Measurements from ENCODE around the gene MAP3K2.

Gene MAP3K2

DNA sequence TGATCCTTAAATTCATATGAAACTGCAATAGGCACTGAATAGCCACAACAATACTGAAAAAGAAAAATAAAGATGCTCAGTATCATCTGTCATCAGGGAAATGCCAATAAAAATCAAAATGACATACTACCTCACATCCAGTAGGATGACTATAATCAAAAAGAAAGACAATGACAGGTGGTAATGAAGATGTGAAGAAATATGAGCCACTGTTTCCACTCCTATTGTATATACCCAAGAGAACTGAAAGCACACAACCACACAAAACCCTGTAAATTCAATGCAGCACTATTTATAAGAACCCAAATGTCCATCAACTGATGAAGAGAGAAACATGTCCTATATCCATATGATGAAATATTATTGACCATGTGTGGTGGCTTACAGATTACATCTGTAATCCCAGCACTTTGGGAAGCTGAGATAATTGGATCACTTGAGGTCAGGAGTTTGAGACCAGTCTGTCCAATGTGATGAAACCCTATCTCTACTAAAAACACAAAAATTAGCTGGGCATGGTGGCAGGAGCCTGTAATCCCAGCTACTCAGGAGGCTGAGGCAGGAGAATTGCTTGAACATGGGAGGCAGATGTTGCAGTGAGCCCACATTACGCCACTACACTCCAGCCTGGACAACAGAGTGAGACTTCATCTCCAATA lies 39.9 kb downstream of the MAP3K2 start:
- FAIRE-seq = no peak

DNA sequence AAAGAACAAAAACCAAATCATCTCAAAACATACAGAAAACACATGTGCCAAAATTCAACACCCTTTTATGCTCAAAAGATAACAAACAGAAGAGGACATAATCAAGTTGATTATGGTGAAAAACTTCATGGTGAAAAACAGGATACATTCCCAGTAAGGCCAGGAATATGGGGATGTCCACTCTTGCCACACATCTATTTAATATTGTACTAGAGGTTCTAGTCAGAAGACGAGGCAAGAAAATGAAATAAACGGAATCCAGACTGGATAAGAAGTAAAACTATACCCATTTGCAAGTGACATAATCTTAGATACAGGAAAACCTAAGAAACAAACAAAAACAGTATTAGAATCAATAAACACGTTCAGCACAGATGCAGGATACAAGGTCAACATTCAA lies 40.8 kb downstream of the MAP3K2 start:
- FAIRE-seq = no peak

- no peak for FAIRE-seq
Observed at GRCh38 chr2:127343277-127343676, 44.5 kb downstream of the MAP3K2 start.

GRCh38 chr2:127342101-127342500 lies 45.7 kb downstream of the MAP3K2 start:
- FAIRE-seq = no peak

DNA sequence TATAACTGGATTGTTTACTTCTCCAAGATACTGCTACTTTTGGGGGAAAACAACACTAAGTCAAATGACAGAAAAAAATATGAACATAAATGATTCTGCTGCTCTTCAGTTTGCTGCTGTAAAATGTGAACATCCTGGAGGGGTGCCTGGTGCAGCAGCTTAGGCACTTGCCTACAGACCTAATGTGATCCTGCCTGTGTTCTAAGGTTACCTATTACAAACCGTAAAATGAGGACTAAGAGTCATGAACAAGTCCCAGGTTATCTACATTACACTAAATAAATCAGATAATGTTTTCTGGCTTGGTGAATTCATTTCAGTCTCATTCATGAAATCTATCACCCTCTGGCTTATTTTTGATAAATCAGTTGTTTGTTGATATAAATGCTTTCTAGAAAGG lies 55.4 kb downstream of the MAP3K2 start:
- no peak for FAIRE-seq

DNA sequence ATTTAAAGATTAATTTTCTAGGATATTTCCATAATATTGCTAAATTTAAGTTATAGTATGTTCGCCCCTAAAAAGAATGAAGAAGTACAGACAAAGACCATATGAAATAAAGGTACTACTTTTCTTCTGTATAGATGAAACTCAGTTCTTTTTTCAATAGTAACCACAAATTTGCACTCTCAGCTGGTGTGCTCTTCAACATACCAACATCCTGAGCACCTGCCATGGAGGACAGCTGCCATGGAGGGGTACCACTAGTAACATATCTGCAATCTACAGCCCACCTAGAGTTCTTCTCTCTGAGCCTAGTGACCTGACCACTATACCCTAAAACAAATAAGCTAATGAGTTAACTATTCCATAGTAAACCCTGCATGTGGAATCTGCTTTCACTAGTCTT lies 57.0 kb downstream of the MAP3K2 start:
- FAIRE-seq = no peak

- FAIRE-seq = peak; percentile 8
Observed at GRCh38 chr2:127326289-127326945, 61.4 kb downstream of the MAP3K2 start.

GRCh38 chr2:127324635-127325034 lies 63.1 kb downstream of the MAP3K2 start:
- peak; percentile 64 for FAIRE-seq

DNA sequence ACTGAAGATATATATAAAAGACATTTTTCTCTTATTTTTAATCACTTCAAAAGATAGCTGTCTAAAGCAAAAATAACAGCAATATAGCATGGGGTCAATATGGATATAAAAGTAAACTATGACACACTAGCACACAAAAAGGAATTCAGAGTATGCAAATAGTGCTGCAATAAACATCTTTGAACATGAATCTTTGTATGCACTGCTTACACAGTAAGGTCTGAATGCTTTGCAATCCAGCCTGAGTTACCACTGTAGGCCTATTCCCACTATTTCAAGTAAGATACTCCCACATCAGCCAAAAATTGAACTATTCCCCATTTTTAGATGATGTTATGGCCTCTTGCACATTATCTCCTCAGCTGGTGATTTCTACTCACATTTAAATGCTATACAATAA lies 66.5 kb downstream of the MAP3K2 start:
- no peak for FAIRE-seq

GRCh38 chr2:127320586-127321275 lies 67.0 kb downstream of the MAP3K2 start:
- FAIRE-seq = no peak

DNA sequence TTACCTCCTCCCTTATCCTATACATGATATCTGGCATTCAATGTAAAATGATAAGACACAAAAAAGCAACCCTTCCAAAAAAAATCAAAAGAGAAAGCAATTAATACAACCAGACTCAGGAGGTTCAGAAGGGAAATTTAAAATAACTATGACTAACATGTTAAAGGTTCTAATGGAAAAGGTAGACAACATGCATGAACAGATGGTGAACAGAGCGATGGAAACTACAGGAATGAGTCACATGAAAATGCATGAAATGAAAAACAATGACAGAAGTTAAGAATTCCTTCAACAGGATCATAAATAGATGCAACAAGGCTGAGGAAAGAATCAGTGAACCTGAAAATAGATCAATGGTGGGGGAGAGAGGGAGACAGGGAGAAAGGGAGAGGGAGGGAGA lies 67.7 kb downstream of the MAP3K2 start:
- no peak for FAIRE-seq

DNA sequence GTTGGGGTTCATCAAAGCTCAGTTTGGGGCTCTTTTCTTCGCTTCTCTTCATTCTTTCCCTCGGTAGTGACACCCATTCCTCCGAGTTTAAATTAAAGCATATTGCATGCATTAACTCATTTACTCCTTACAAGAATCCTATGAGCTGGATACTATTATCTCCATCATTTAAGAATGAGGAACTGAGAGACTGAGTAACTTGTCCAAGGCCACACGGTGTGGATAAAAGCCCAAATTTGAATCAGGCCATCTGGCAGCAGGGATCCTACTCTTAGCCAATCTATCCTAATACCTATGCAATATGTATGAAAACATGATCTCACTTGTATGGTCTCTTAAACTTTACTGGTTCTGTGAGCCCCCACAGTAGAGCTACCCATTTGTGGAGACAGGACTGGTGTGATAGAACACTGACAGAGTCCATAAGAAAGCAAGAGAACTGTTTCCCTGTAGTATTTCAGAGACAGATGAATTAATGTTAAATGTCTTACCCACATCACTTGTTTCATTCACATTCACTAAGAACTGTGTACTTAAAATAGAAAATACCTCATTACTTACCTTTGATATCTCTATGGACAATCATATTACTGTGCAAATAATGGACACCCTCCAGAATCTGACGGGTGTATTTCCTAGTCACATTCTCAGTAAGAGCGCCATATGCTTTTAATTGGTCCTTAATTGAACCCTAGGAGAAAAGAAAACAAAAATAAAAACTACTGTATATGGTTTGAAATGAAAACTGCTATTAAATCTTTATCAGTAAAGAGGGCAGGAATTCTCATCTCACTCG lies 73.4 kb downstream of the MAP3K2 start:
- no peak for FAIRE-seq

DNA sequence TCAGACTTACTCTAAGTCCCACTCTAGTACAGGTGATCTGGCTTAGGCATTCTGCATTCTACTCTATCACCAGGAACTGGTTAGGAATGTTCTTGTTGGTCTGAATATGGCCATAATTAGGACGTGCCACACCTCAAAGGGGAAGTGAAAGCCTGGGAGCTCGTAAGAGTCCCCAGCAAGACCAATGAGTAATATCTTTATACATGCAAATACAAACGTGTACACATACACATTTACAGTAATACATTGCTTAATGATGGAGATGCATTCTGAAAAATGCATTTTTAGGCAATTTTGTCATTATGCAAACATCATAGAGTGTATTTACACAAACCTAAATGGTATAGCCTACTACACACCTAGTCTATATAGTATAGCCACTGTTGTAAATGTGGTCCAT lies 74.4 kb downstream of the MAP3K2 start:
- FAIRE-seq = no peak

DNA sequence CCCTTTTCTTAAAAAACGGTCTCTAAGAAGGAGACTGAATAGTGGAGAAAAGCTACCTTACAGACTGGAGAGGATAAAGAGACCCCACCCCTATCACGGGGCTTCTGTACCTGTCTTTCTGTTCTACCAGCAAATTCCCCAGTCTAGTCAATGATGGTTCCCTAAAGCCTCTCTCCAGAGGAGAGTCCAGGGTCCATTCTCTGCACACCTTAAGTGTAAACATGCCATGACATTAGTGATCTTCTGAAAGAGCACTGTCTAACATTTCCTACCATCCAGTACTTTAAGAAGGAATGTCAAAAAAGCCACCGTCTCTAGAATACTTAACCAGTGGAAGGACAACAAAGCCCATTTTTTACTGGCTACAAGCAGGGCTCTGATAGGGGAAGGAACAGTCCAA lies 76.8 kb downstream of the MAP3K2 start:
- FAIRE-seq = no peak

GRCh38 chr2:127309468-127309867 lies 78.3 kb downstream of the MAP3K2 start:
- FAIRE-seq = no peak

DNA sequence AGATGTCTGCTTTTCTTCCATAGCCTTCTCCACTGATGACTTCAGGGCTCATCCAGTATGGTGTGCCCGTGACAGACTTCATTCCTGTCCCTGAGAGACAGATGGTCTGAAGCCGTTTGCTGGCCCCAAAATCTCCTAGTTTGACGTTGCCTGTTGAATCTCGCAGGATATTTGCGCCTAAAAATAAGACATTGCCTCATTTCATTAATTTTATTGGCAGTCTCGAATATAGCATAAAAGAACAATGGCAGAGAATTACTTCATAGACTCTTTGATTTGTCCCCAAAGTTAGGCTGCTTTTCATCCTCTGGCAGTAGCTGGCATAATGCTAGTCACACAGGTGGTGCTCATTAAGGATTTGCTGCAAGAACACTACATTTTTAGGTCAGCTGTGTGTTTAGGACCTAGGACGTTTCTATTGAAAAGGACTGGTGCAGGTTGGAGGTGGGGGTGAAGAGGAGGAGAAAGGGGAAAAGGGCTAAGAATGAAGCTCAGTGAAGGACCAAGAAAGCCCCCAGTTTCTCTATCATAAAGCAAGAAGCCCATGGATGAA lies 79.1 kb downstream of the MAP3K2 start:
- FAIRE-seq = no peak

GRCh38 chr2:127305990-127306585 lies 81.7 kb downstream of the MAP3K2 start:
- no peak for FAIRE-seq

DNA sequence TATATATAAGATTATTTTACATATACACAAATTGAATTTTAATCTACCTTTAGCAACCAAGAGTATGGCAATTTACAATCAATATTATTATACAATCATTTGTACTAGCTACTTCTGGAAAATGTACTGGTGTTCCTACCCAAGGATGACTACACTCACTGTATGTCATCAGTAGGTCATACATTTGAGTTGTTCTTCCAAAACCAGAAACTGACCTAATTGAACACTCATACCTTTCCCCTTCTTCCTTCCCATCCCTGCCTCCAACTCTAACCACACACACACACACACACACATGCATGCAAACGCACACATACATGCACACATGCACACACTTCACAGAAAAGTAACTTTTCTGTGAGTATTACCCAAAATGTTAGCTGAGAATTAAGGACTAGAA lies 85.6 kb downstream of the MAP3K2 start:
- no peak for FAIRE-seq

- no peak for FAIRE-seq
Observed at GRCh38 chr2:127293748-127294562, 93.8 kb downstream of the MAP3K2 start, which contains the start of gene ERCC3. ERCC3 (minus strand) TSS chr2:127294144; CDS start chr2:127294081, 63 bp downstream.

- FAIRE-seq = no peak
Observed at GRCh38 chr2:127293386-127293747, 94.4 kb downstream of the MAP3K2 start.

DNA sequence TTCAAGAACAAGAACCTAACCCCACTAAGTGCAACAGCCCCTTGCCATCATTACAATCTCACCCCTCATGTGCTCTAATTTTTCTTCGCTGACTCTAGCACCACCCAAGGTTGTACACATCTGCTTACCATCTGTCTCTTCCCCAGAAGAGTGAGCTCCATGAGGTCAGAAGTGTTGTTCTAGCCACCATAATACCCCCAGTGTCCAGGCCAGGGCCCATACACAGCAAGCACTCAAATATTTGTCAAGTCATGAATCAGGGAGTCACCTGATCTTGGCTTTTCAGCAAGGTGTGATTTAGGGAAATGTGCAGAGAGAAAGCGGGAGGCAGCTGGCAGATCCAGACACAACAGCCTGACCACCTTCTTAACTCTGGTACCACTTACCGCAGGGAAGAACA lies 99.5 kb downstream of the MAP3K2 start:
- FAIRE-seq = no peak

GRCh38 chr2:127283275-127283674 lies 104.5 kb downstream of the MAP3K2 start:
- no peak for FAIRE-seq
